ENCODE measurements around the gene TMEM82.
A peak's percentile ranks its signal among the peaks of the same experiment; 100 is the strongest.

The TMEM82 gene

GRCh38 chr1:15735304-15736037 lies 6.8 kb upstream of the TMEM82 start:
- no peak for DNase-seq (ENCODE audit: low read depth, low spot score)
- peaks cover 13% of the 10 kb centered on the region; the same call in 1 of the 2 replicates for H3K36me3 ChIP-seq (ENCODE audit: control insufficient read depth, insufficient read depth, low read length)
- H3K27ac ChIP-seq (ENCODE audit: low read length) = no peak overlapping the region
- H3K4me1 ChIP-seq (ENCODE audit: control insufficient read depth, insufficient read depth, low read length) = peaks cover 2% of the 10 kb centered on the region; the same call in 1 of the 2 replicates
- H3K9me3 ChIP-seq (ENCODE audit: control insufficient read depth, insufficient read depth, low read length) = no peaks in the 10 kb centered on the region
- H3K4me3 ChIP-seq (ENCODE audit: low read length) = no peak overlapping the region
- WGBS (ENCODE audit: insufficient coverage, insufficient read length) = no CpG with 5 or more reads among the region's 12 CpGs
- no peaks in the 10 kb centered on the region for H3K27me3 ChIP-seq (ENCODE audit: control insufficient read depth, insufficient read depth, low read length)

- DNase-seq (ENCODE audit: low read depth, low spot score) = no peak
- no CpG with 5 or more reads among the region's 35 CpGs for WGBS (ENCODE audit: insufficient coverage, insufficient read length)
- no peak within 1 kb of the TSS for H3K27ac ChIP-seq (ENCODE audit: low read length)
- no peaks in the 10 kb centered on the region for H3K27me3 ChIP-seq (ENCODE audit: control insufficient read depth, insufficient read depth, low read length)
- H3K9me3 ChIP-seq (ENCODE audit: control insufficient read depth, insufficient read depth, low read length) = no peaks in the 10 kb centered on the region
- peaks cover 8% of the 10 kb centered on the region; the same call in 1 of the 2 replicates for H3K36me3 ChIP-seq (ENCODE audit: control insufficient read depth, insufficient read depth, low read length)
- peaks cover 2% of the 10 kb centered on the region; the same call in 1 of the 2 replicates for H3K4me1 ChIP-seq (ENCODE audit: control insufficient read depth, insufficient read depth, low read length)
- H3K4me3 ChIP-seq (ENCODE audit: low read length) = no peak within 1 kb of the TSS
Measured at GRCh38 chr1:15736038-15736891, 6.0 kb upstream of the TMEM82 start, which contains the start of gene SLC25A34. SLC25A34 (plus strand) TSS chr1:15736258; CDS start chr1:15736486, 228 bp downstream.

- no peak for DNase-seq (ENCODE audit: low read depth, low spot score)
- H3K4me3 ChIP-seq (ENCODE audit: low read length) = no peak overlapping the region
- H3K27me3 ChIP-seq (ENCODE audit: control insufficient read depth, insufficient read depth, low read length) = no peaks in the 10 kb centered on the region
- peaks cover 6% of the 10 kb centered on the region; the same call in 1 of the 2 replicates for H3K36me3 ChIP-seq (ENCODE audit: control insufficient read depth, insufficient read depth, low read length)
- H3K27ac ChIP-seq (ENCODE audit: low read length) = no peak overlapping the region
- no peaks in the 10 kb centered on the region for H3K9me3 ChIP-seq (ENCODE audit: control insufficient read depth, insufficient read depth, low read length)
- peaks cover 3% of the 10 kb centered on the region for H3K4me1 ChIP-seq (ENCODE audit: control insufficient read depth, insufficient read depth, low read length)
- WGBS (ENCODE audit: insufficient coverage, insufficient read length) = no CpG with 5 or more reads among the region's 6 CpGs
Measured at GRCh38 chr1:15736892-15737261, 5.4 kb upstream of the TMEM82 start.

GRCh38 chr1:15737324-15738319 lies 4.7 kb upstream of the TMEM82 start:
- peaks cover 3% of the 10 kb centered on the region for H3K4me1 ChIP-seq (ENCODE audit: control insufficient read depth, insufficient read depth, low read length)
- no peaks in the 10 kb centered on the region for H3K9me3 ChIP-seq (ENCODE audit: control insufficient read depth, insufficient read depth, low read length)
- no peaks in the 10 kb centered on the region for H3K27me3 ChIP-seq (ENCODE audit: control insufficient read depth, insufficient read depth, low read length)
- peaks cover 2% of the 10 kb centered on the region; the same call in 1 of the 2 replicates for H3K36me3 ChIP-seq (ENCODE audit: control insufficient read depth, insufficient read depth, low read length)
- H3K4me3 ChIP-seq (ENCODE audit: low read length) = no peak overlapping the region
- WGBS (ENCODE audit: insufficient coverage, insufficient read length) = no CpG with 5 or more reads among the region's 20 CpGs
- DNase-seq (ENCODE audit: low read depth, low spot score) = no peak
- no peak overlapping the region for H3K27ac ChIP-seq (ENCODE audit: low read length)

- H3K36me3 ChIP-seq (ENCODE audit: control insufficient read depth, insufficient read depth, low read length) = peaks cover 2% of the 10 kb centered on the region; the same call in 1 of the 2 replicates
- H3K9me3 ChIP-seq (ENCODE audit: control insufficient read depth, insufficient read depth, low read length) = no peaks in the 10 kb centered on the region
- no peak overlapping the region for H3K4me3 ChIP-seq (ENCODE audit: low read length)
- DNase-seq (ENCODE audit: low read depth, low spot score) = no peak
- H3K4me1 ChIP-seq (ENCODE audit: control insufficient read depth, insufficient read depth, low read length) = peaks cover 3% of the 10 kb centered on the region
- no peak overlapping the region for H3K27ac ChIP-seq (ENCODE audit: low read length)
- no peaks in the 10 kb centered on the region for H3K27me3 ChIP-seq (ENCODE audit: control insufficient read depth, insufficient read depth, low read length)
- WGBS (ENCODE audit: insufficient coverage, insufficient read length) = no CpG with 5 or more reads among the region's 15 CpGs
Measured at GRCh38 chr1:15738416-15739113, 3.7 kb upstream of the TMEM82 start.

- no peaks in the 10 kb centered on the region for H3K27me3 ChIP-seq (ENCODE audit: control insufficient read depth, insufficient read depth, low read length)
- H3K4me1 ChIP-seq (ENCODE audit: control insufficient read depth, insufficient read depth, low read length) = peaks cover 3% of the 10 kb centered on the region
- H3K4me3 ChIP-seq (ENCODE audit: low read length) = no peak overlapping the region
- no CpG with 5 or more reads among the region's 16 CpGs for WGBS (ENCODE audit: insufficient coverage, insufficient read length)
- no peak overlapping the region for H3K27ac ChIP-seq (ENCODE audit: low read length)
- H3K9me3 ChIP-seq (ENCODE audit: control insufficient read depth, insufficient read depth, low read length) = no peaks in the 10 kb centered on the region
- H3K36me3 ChIP-seq (ENCODE audit: control insufficient read depth, insufficient read depth, low read length) = peaks cover 2% of the 10 kb centered on the region; the same call in 1 of the 2 replicates
- no peak for DNase-seq (ENCODE audit: low read depth, low spot score)
Measured at GRCh38 chr1:15739259-15739658, 3.0 kb upstream of the TMEM82 start.

GRCh38 chr1:15739745-15740144 lies 2.6 kb upstream of the TMEM82 start:
- H3K36me3 ChIP-seq (ENCODE audit: control insufficient read depth, insufficient read depth, low read length) = peaks cover 2% of the 10 kb centered on the region; the same call in 1 of the 2 replicates
- H3K9me3 ChIP-seq (ENCODE audit: control insufficient read depth, insufficient read depth, low read length) = no peaks in the 10 kb centered on the region
- no CpG with 5 or more reads among the region's 7 CpGs for WGBS (ENCODE audit: insufficient coverage, insufficient read length)
- H3K27me3 ChIP-seq (ENCODE audit: control insufficient read depth, insufficient read depth, low read length) = no peaks in the 10 kb centered on the region
- DNase-seq (ENCODE audit: low read depth, low spot score) = no peak
- peaks cover 3% of the 10 kb centered on the region for H3K4me1 ChIP-seq (ENCODE audit: control insufficient read depth, insufficient read depth, low read length)
- no peak overlapping the region for H3K4me3 ChIP-seq (ENCODE audit: low read length)
- no peak overlapping the region for H3K27ac ChIP-seq (ENCODE audit: low read length)

GRCh38 chr1:15740924-15741850 lies 1.1 kb upstream of the TMEM82 start:
- no peaks in the 10 kb centered on the region; the same call in 1 of the 2 replicates for H3K36me3 ChIP-seq (ENCODE audit: control insufficient read depth, insufficient read depth, low read length)
- no peaks in the 10 kb centered on the region for H3K9me3 ChIP-seq (ENCODE audit: control insufficient read depth, insufficient read depth, low read length)
- DNase-seq (ENCODE audit: low read depth, low spot score) = peak; percentile 81
- H3K4me1 ChIP-seq (ENCODE audit: control insufficient read depth, insufficient read depth, low read length) = peaks cover 2% of the 10 kb centered on the region
- no peaks in the 10 kb centered on the region for H3K27me3 ChIP-seq (ENCODE audit: control insufficient read depth, insufficient read depth, low read length)
- no peak overlapping the region for H3K4me3 ChIP-seq (ENCODE audit: low read length)
- no CpG with 5 or more reads among the region's 27 CpGs for WGBS (ENCODE audit: insufficient coverage, insufficient read length)
- no peak overlapping the region for H3K27ac ChIP-seq (ENCODE audit: low read length)

Data from iPS DF 6.9 (cell line).